ENCODE measurements around the gene RASL10B.
A peak's percentile ranks its signal among the peaks of the same experiment; 100 is the strongest.
"Not testable (repeated sequence)": the region's sequence is repeated elsewhere in the genome, so short reads cannot be mapped to it uniquely, and the experiment has no call there.

RASL10B gene

DNA sequence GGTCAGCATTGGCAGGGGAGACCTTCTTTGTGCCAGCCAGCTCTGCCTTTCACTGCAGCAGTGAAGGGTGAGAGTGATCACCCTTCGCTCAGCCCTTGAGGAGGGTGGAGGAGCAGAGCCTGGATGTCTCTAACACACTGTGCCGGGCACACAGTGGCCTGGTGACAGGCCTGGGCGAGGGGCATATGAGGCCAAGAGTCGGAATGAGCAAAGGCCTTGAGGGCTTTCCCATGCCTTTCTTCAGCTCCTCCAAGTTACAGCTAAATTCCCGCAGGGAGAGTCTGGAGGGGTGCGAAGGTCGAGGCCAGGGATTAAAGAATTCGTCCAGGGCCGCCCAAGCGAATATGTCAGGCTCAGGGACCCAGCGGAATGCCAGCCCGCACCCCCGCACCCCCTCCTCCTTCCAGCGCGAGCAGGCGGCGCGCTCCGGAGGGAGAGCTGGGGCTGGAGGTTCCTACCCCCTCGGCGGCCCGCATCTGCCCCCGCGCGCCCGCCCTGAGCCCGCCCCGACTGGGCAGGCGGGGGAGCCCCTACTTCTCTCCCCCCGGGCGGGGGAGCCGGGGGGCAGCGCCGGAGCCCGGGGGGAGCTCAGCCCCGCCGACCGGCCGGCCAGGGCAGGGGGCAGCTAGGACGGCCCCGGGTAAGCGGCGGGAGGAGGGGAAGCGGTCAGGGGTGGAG is at the start of gene RASL10B:
Gene RASL10B (plus strand): TSS at position 401 of the 678 bp plus-strand sequence. CDS start 3,546 bp downstream, outside the sequence.
- peak; percentile 76 for DNase-seq

GRCh38 chr17:35683591-35683990 is 47.8 kb upstream of the RASL10B start:
- peak; percentile 33 for DNase-seq

- DNase-seq: no peak
These were observed 47.2 kb upstream of the RASL10B start for GRCh38 chr17:35684055-35684802.

GRCh38 chr17:35692512-35693210 is 38.8 kb upstream of the RASL10B start:
- DNase-seq: no peak

- DNase-seq: no peak
These were observed 37.8 kb upstream of the RASL10B start for GRCh38 chr17:35693662-35694061.

DNA sequence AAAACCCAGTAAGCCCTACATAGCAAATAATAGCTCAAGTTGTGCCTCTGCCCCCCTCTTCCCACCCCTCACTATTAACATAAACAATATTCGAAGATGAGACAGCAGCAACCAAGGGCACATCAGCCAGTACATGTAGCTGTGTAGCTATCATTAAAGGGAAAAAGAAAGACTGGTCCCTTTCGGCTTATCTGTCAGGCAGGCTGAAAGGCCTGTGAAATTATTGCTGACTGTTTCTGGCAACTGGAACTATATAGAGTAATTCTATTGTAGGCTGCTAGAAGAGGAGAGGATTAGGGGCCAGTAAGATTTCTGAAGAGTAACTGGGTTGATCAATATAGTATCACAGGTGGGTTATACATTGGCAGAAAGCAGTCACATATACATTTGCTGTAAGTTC is 36.5 kb upstream of the RASL10B start:
- DNase-seq: no peak

DNA sequence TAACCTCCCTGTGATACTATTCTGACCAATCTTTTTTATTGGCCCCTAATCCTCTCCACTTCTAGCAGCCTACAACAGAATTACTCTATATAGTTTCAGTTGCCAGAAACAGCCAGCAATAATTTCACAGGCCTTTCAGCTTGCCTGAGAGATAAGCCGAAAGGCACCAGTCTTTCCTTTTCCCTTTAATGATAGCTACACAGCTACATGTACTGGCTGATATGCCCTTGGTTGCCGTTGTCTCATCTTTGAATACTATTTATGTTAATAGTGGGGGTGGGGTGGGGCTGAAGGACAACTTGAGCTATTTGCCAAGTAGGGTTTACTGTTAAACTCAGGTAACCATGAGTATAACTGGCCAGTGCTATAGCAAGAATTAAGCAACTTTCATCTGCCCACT is 35.8 kb upstream of the RASL10B start:
- peak; percentile 64 for DNase-seq

GRCh38 chr17:35698800-35699199 is 32.6 kb upstream of the RASL10B start:
- no peak for DNase-seq

GRCh38 chr17:35700150-35700549 is 31.3 kb upstream of the RASL10B start:
- no peak for DNase-seq

GRCh38 chr17:35701491-35701890 is 29.9 kb upstream of the RASL10B start:
- no peak for DNase-seq

DNA sequence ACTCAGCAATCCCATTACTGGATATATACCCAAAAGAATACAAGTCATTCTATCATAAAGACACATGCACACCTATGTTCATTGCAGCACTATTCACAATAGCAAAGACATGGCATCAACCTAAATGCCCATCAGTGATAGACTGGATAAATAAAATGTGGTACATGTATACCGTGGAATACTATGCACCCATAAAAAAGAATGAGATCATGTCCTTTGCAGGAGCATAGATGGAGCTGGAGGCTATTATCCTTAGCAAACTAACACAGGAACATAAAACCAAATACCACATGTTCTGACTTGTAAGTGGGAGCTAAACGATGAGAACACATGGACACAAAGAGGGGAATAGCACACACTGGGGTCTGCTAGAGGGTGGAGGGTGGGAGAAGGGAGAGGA is 28.1 kb upstream of the RASL10B start:
- not testable (repeated sequence) for DNase-seq

- DNase-seq: no peak
These were observed 26.2 kb upstream of the RASL10B start for GRCh38 chr17:35705230-35705629.

GRCh38 chr17:35705705-35706104 is 25.7 kb upstream of the RASL10B start:
- DNase-seq: no peak

- no peak for DNase-seq
These were observed 23.3 kb upstream of the RASL10B start for GRCh38 chr17:35708149-35708548.

GRCh38 chr17:35708951-35709350 is 22.5 kb upstream of the RASL10B start:
- no peak for DNase-seq

GRCh38 chr17:35709874-35710273 is 21.6 kb upstream of the RASL10B start:
- DNase-seq: no peak

- no peak for DNase-seq
These were observed 20.5 kb upstream of the RASL10B start for GRCh38 chr17:35710950-35711349.

DNA sequence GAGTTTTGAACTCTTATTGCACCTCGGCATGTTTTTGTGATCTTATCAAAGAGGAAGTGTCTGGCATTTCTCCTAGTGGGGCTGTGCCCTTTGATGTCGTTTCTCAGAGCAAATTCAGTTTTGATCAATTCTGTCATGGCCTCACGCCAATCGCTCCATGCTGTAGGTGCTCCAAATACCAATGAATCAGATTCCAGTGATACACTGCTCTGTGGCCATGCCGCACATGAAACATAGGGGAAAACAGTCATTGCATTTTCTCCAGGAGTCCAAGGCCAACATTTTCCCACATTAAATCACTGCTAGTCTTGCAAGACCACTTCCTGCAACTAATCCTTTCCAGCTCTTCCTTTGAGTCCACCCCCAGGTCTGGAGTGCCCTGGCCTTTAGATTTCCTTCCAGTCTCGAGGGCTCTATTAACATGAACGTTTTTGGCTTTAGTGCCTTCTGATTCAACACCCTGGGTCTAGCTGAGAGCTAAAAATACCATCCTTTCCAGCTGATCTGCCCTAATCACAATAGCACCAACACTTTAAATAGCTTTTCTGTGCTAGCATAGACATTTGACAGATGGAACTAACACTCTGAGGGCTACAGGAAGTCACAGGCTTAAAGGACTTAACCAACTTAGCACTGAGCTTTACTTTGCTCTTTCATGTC is 18.2 kb upstream of the RASL10B start:
- DNase-seq: peak; percentile 43

DNA sequence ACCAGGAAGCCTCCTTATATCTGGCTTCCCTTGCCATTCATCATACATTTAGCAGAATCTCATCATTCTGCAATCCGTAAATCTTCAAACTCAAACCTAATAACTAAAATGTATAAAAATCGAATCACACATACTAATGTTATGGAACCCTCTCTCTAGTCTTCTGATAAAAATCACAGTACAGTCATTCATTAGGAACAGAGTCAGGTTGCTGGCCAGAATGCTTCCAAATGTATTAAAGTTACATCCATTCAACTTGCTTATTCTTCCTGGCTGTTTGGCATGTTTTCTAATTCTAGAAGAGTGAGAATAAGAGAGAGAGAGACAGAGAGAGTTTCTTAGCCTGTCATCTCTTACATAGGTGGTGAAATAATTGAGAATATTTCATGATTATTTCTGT is 16.5 kb upstream of the RASL10B start:
- DNase-seq: no peak

GRCh38 chr17:35715416-35715815 is 16.0 kb upstream of the RASL10B start:
- DNase-seq: no peak

GRCh38 chr17:35716173-35716572 is 15.3 kb upstream of the RASL10B start:
- DNase-seq: no peak

GRCh38 chr17:35716897-35717465 is 14.5 kb upstream of the RASL10B start:
- no peak for DNase-seq

DNA sequence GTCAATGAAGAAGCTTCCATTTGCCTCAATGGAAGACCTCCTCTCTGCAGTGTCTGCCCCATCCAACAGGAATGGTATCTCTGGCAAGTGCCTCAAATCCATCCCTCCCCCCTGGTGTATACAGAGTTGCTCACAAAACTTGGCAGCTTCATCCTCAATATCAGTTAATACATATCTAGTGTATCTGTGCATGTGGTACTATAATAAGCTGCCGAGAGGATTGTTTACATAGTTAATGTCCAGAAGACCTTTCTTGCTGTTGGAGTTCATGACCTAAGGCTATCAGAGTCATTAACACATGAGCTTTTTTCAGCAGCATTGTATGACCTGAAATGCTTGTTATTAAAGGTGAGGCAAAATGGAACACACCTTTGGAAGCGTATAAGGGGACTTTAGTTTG is 14.0 kb upstream of the RASL10B start:
- DNase-seq: no peak
